ENCODE results near the gene SIPA1L2.

DNA sequence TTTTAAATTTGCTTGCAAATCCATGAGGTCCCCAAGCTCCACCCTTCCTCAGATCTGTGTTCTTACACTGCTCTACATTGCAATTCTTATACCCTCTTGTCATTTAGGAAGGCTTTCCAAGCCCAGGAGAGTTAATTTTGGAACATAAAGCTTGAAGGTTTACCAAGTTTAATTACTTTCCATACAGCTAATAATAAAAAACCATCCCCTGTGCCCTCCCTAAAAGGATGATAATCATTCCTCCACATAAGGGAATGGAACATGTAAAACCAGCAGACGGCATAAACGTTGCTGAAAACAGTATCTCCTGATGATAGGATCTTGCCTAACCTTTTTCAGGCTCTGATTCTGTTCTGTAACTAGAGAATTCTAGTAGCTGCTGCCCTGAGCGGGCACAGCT, 23.9 kb upstream of the SIPA1L2 start:
- TF ChIP-seq, protein P1, sequence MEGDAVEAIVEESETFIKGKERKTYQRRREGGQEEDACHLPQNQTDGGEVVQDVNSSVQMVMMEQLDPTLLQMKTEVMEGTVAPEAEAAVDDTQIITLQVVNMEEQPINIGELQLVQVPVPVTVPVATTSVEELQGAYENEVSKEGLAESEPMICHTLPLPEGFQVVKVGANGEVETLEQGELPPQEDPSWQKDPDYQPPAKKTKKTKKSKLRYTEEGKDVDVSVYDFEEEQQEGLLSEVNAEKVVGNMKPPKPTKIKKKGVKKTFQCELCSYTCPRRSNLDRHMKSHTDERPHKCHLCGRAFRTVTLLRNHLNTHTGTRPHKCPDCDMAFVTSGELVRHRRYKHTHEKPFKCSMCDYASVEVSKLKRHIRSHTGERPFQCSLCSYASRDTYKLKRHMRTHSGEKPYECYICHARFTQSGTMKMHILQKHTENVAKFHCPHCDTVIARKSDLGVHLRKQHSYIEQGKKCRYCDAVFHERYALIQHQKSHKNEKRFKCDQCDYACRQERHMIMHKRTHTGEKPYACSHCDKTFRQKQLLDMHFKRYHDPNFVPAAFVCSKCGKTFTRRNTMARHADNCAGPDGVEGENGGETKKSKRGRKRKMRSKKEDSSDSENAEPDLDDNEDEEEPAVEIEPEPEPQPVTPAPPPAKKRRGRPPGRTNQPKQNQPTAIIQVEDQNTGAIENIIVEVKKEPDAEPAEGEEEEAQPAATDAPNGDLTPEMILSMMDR (IDR thresholded peaks at IDR 0.05), result no peak
- no peak for TF ChIP-seq POLR2AphosphoS5 (IDR thresholded peaks at IDR 0.05; ENCODE audit: insufficient read depth in 1 of 2, low read depth in 1 of 2)

All from vagina (tissue), 2 donors.